Ovary (tissue), 3 donors: Measurements from ENCODE around the gene JAML.

ENCODE experiments used
- CTCF ChIP-seq, 3 donors: fragments of 450-650 bp in 2 of 3; fragments of 200-600 bp in 1 of 3; IDR thresholded peaks; one replicate each; pipeline versions ENCODE4 v1.5.1 to v1.8.0; 2016 to 2022; ENCODE audit warnings: antibody characterized with exemption in 3 of 3, mild to moderate bottlenecking in 1 of 3
- POLR2A ChIP-seq: fragments of 450-650 bp; IDR thresholded peaks from one replicate; pipeline ENCODE4 v1.6.1; 2017; ENCODE audit warnings: antibody characterized with exemption, mild to moderate bottlenecking, moderate library complexity
- donor health status: DM: no; HTN: no; CAD: no.

DNA sequence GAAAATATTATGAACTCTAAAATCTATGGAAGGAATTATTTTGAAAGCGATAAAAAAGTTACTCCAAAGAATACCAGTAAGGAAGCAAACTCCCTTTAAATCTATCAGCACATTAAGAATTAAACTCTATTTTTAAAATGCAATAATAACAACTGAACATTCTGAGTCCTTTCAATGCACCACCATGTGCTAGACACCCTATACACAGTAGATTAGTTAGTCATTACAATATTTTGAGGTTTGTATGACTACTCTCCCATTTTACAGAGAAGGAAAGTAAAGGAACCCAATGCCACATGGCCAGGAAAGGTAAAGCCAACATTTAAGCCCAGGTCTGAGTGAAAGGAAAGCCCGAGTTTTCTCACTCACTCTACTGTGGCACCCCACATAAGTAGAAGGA is 17.7 kb downstream of the JAML start:
- TF ChIP-seq CTCF (IDR thresholded peaks at IDR 0.05) (no peak), POLR2A (no peak)
